NCI-H226 (cell line): ENCODE data around the gene PGBD4.

Source experiments
- DNase-seq: peaks from one replicate; pipeline ENCODE4 v3.0.0-alpha.2; 2015

PGBD4 gene

GRCh38 chr15:34101366-34102174 is at the start of gene PGBD4, which contains the start of gene EMC7:
PGBD4 (plus strand) TSS chr15:34102083; CDS start chr15:34102532, 449 bp downstream.
EMC7 (minus strand) TSS chr15:34101862; CDS start chr15:34101839, 23 bp downstream.
- DNase-seq, result peak; percentile 92

- DNase-seq, result no peak
These were observed 47.7 kb upstream of the PGBD4 start for GRCh38 chr15:34054081-34054707.

DNA sequence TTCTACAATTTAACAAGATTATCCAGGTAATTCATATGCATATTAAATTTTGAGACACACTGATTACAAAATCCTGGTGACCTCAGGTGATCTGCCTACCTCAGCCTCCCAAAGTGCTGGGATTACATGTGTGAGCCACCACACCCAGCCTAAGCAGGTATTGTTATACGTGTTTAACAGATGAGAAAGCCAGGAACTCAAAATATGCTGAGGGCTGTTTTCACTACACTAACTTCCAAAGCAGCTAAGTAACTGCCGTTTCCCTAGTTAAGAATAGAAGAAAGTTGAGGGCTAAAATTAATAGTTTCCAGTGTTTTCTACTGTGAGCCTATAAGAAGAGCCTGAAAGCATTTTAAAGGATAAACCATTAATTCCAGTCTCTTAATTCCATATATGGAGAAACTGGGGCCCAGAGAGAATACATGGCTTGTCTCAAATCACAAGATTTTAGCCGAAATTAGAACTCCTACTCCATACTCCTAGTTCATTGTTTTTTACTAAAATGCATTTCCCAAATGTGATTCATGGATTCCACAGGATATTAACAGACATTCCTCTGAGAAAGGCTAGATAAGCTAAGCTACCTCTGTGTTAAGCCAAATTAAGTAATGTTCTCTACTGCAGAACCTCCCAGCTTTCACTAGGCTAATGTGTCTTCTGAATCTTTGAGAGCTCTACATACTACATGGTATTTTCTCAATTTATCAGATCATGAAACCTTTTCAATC is 45.9 kb upstream of the PGBD4 start:
- peak; percentile 73 for DNase-seq

GRCh38 chr15:34056911-34057310 is 45.0 kb upstream of the PGBD4 start:
- no peak for DNase-seq

- DNase-seq, result no peak
These were observed 42.4 kb upstream of the PGBD4 start for GRCh38 chr15:34059476-34059875.

GRCh38 chr15:34059946-34060345 is 41.9 kb upstream of the PGBD4 start:
- no peak for DNase-seq

GRCh38 chr15:34064438-34064837 is 37.4 kb upstream of the PGBD4 start:
- no peak for DNase-seq

GRCh38 chr15:34065261-34065660 is 36.6 kb upstream of the PGBD4 start:
- DNase-seq, result no peak

DNA sequence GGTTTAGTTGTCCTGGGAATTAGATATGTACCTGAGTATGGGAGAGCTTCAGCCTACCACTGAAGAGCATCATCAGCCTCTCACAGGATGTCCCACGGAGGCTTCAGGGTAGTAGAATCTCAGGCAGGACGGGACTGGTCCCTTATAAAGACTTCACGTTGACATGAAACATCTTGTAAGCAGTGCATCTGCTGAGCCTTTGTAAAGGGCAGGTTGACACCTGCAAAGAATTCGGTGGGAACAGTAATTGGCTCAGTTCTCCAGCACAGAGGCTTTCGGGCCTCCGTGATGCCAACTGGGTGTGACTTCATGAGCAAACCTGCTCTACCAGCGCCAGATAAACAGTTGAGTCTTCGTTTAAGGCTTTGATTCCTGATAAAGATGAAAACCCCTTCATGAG is 35.9 kb upstream of the PGBD4 start:
- DNase-seq, result no peak

DNA sequence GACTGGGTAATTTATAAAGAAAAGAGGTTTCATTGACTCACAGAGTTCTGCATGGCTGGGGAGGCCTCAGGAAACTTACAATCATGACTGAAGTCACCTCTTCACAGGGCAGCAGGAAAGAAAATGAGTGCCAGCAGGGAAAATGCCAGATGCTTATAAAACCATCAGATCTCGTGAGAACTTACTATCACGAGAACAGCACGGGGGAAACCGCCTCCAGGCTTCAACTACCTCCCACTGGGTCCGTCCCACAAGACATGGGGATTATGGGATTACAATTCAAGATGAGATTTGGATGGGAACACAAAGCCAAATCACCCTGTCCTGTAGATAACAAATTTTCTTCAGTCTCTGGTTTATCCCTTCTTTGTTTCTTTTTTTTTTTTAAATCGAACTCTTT is 31.9 kb upstream of the PGBD4 start:
- no peak for DNase-seq

GRCh38 chr15:34076785-34077184 is 25.1 kb upstream of the PGBD4 start:
- DNase-seq, result no peak

- DNase-seq, result no peak
These were observed 23.0 kb upstream of the PGBD4 start for GRCh38 chr15:34078900-34079299.

DNA sequence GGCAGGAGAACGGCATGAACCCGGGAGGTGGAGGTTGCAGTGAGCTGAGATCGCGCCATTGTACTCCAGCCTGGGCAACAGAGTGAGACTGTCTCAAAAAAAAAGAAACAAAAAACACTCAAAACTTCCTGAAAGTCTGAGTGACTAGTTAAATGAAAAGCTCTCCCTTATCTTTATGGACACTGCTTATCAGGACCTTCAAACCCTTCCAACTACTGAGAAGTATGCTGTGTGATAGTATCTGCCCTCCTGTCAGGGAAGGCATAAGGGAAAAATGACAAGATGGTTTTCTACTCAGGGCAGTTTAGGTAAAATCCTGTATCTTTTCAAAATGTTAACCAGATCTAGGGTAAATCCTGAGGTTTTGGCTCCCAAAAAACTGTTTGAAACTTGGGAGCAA is 22.0 kb upstream of the PGBD4 start:
- DNase-seq, result no peak

DNA sequence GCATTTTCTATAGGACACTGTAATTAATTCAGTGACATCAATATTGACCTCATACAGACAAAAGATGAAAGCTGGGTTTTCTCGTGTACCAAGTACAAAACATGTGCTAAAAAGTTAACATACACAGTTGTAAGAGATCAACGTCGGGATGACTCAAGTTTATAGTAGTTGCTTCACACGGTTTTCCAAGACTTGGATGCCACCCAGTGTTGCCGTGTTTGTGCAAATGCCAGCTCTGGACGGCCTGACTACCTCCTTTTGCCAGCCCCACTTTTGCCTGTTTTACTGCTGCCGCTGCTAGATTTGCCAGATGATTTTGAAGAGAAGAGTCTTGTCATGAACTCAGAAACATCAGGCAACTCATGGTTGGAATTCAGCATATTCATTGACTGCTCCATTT is 17.8 kb upstream of the PGBD4 start:
- peak; percentile 24 for DNase-seq

GRCh38 chr15:34085746-34086145 is 16.1 kb upstream of the PGBD4 start:
- no peak for DNase-seq

- no peak for DNase-seq
These were observed 2.0 kb upstream of the PGBD4 start for GRCh38 chr15:34099914-34100313.

GRCh38 chr15:34102175-34102925 is 467 bp downstream of the PGBD4 start:
- DNase-seq, result no peak

DNA sequence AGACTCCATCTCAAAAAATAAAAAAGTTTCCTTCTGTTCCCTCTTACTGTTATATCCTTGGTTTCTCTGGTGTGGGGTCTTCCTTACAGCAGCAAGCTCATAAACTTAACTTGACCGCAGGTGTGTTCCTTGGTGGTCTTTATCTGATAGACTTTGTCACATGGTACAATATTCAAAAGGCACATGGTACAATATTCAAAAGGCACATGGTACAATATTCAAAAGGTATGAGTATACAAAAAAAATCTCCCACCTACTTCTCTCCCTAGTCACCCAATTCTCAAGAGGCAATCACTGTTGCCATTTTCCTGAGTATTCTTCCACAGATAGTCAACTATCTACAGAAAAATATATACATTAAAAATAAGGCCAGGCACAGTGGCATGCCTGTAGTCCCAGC is 4.5 kb downstream of the PGBD4 start:
- no peak for DNase-seq

DNA sequence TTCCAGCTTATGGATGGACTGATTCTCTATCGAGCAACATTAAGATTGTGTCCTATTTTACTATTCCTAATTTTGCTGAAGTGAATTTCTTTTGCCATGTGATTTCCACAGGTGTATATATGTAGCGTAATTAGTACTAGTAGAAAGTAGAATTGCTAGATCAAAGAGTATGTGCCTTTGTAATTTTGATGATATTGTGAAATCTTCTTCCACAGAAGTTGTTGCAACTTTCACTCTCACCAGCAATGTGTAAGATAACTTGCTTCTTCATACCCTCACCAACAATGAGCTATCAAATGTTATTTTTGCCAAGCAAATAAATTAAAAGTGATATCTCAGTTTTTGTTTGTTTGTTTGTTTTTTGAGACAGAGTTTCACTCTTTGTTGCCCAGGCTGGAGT is 5.4 kb downstream of the PGBD4 start:
- no peak for DNase-seq

DNA sequence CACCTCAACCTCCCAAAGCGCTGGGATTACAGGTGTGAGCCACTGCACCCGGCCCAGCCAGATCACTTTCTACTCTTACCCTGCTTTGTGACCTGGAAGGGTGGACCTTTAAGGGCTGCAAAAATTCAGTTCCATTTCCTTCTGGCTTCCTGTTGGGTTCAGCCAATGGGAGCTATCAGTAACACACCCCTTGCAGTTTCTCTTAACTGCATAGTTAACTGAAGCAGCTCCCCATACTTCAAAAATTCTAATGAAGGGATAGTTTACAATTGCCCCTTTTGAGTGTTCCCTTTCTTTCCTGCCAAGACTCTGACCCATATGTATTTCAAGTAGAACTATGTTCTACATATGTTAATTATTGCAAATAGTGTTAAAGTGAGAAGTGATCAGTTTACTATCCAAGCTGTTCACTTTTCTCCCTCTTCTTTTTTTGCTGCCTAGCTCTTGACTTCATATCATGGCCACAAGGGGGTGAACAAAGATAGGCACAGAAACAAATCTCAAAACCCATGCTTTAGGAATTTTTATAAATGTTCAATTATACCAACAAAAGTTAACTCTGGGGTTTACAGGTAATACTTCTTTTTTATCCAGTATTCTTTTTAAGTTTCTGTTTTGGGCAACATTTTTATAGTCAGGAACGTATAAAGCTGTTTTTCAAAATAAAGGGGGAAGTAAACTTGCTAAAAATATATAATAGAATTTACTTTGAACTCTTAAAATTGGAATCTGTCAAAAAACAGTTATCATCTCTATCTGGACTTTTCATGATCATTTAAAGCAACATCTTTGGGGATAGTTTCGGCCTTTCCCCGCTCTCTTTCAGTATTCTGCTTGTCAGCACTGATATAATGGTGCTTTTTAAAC is 8.1 kb downstream of the PGBD4 start:
- no peak for DNase-seq

- DNase-seq, result no peak
These were observed 9.6 kb downstream of the PGBD4 start for GRCh38 chr15:34111488-34111887.

- no peak for DNase-seq
These were observed 12.3 kb downstream of the PGBD4 start for GRCh38 chr15:34114215-34114614.
